SU-DHL-6 (cell line): ENCODE measurements around the gene TTC23.

Source experiments
- H2AFZ ChIP-seq: fragments of 200-600 bp; sonication (generic); 2 replicates; pipeline ENCODE4 v1.6.1; 2014; ENCODE audit warnings: low read depth, mild to moderate bottlenecking, moderate library complexity, mixed read lengths, antibody characterized with exemption, low read length; ENCODE audit not compliant: severe bottlenecking
- H3F3A ChIP-seq: fragments of 200-600 bp; shearing (Covaris generic); 2 replicates; pipeline ENCODE4 v1.6.0; 2016; ENCODE audit warnings: antibody characterized with exemption, mild to moderate bottlenecking; ENCODE audit not compliant: insufficient read depth
- H3K27ac ChIP-seq: fragments of 200-600 bp; sonication (generic); 2 replicates; pipeline ENCODE4 v1.5.1; 2016; ENCODE audit warnings: low read depth, mild to moderate bottlenecking, low read length, moderate library complexity, mixed read lengths
- H3K27me3 ChIP-seq: fragments of 200-600 bp; sonication (generic), shearing (Covaris generic); 2 replicates; pipeline ENCODE4 v1.6.0; 2014; ENCODE audit warnings: mild to moderate bottlenecking, low read length
- H3K36me3 ChIP-seq: fragments of 200-600 bp; sonication (generic); 2 replicates; pipeline ENCODE4 v1.6.1; 2014; ENCODE audit warnings: mild to moderate bottlenecking, low read length, mixed read lengths
- H3K4me2 ChIP-seq: fragments of 300-600, 200-600 bp; shearing (Covaris generic), sonication (generic); 2 replicates; pipeline ENCODE4 v1.6.0; 2014; ENCODE audit warnings: low read length, low read depth, mild to moderate bottlenecking; ENCODE audit not compliant: poor library complexity, severe bottlenecking
- H3K4me3 ChIP-seq: fragments of 200-600 bp; sonication (generic); 2 replicates; pipeline ENCODE4 v1.5.1; 2014; ENCODE audit warnings: antibody characterized with exemption, low read length, mild to moderate bottlenecking, mixed read lengths; ENCODE audit not compliant: insufficient read depth, poor library complexity, severe bottlenecking
- H3K79me2 ChIP-seq: fragments of 200-600 bp; sonication (generic); 2 replicates; pipeline ENCODE4 v1.6.1; 2014; ENCODE audit warnings: mild to moderate bottlenecking, low read length, moderate library complexity; ENCODE audit not compliant: insufficient read depth
- H3K9ac ChIP-seq: fragments of 200-600 bp; sonication (generic); 2 replicates; pipeline ENCODE4 v1.7.0; 2014; ENCODE audit warnings: mild to moderate bottlenecking, low read length
- H3K9me2 ChIP-seq: fragments of 200-600 bp; sonication (generic); replicated peaks from 2 replicates; pipeline ENCODE4 v1.6.1; 2014; ENCODE audit warnings: low read length; ENCODE audit not compliant: insufficient read depth
- H3K9me3 ChIP-seq: fragments of 200-600 bp; sonication (generic); 2 replicates; pipeline ENCODE4 v1.6.1; 2014; ENCODE audit warnings: low read length, mixed read lengths; ENCODE audit not compliant: insufficient read depth
- H4K20me1 ChIP-seq: fragments of 200-600 bp; sonication (generic); 2 replicates; pipeline ENCODE4 v1.6.1; 2014; ENCODE audit warnings: low read depth, mild to moderate bottlenecking, antibody characterized with exemption, low read length, moderate library complexity, mixed read lengths
- CTCF ChIP-seq: fragments of 200-600 bp; sonication (generic); IDR thresholded peaks from one replicate; pipeline ENCODE4 v1.5.1; 2017; ENCODE audit warnings: antibody characterized with exemption, mild to moderate bottlenecking, low read length, moderate library complexity; ENCODE audit not compliant: insufficient read depth, poor library complexity, severe bottlenecking
- EZH2phosphoT487 ChIP-seq: fragments of 200-600 bp; sonication (generic), shearing (Covaris generic); conservative IDR thresholded peaks from 2 replicates; pipeline ENCODE4 v1.6.1; 2018; ENCODE audit warnings: mild to moderate bottlenecking, antibody characterized with exemption, low read length, moderate library complexity, mixed read lengths

The TTC23 gene

GRCh38 chr15:99158626-99159412 lies 90.6 kb downstream of the TTC23 start:
- no peaks in the 10 kb centered on the region for H3K79me2 ChIP-seq
- H3K4me3 ChIP-seq: no peak overlapping the region
- H3F3A ChIP-seq: no peaks in the 10 kb centered on the region
- no peaks in the 10 kb centered on the region for H3K9me2 ChIP-seq
- H3K9me3 ChIP-seq: no peaks in the 10 kb centered on the region
- no peak overlapping the region for H3K27ac ChIP-seq
- no peaks in the 10 kb centered on the region for H3K27me3 ChIP-seq
- H3K36me3 ChIP-seq: no peaks in the 10 kb centered on the region
- H2AFZ ChIP-seq: no peak overlapping the region
- H3K9ac ChIP-seq: no peak overlapping the region
- H4K20me1 ChIP-seq: no peaks in the 10 kb centered on the region
- TF ChIP-seq CTCF (no peak), EZH2phosphoT487 (no peak)
- no peak overlapping the region for H3K4me2 ChIP-seq

- Histone ChIP-seq H3K79me2 (no peaks in the 10 kb centered on the region), H3K9me2 (no peaks in the 10 kb centered on the region), H4K20me1 (no peaks in the 10 kb centered on the region), H3K9me3 (no peaks in the 10 kb centered on the region), H2AFZ (no peak overlapping the region), H3K27me3 (no peaks in the 10 kb centered on the region), H3K4me3 (no peak overlapping the region), H3F3A (no peaks in the 10 kb centered on the region), H3K4me2 (no peak overlapping the region), H3K27ac (no peak overlapping the region), H3K36me3 (no peaks in the 10 kb centered on the region), H3K9ac (no peak overlapping the region)
- TF ChIP-seq CTCF: no peak
- TF ChIP-seq EZH2phosphoT487: no peak
Measured at GRCh38 chr15:99157456-99157855, 91.9 kb downstream of the TTC23 start.

- Histone ChIP-seq H3F3A (no peaks in the 10 kb centered on the region), H3K4me2 (no peak overlapping the region), H3K4me3 (no peak overlapping the region), H3K9me3 (no peaks in the 10 kb centered on the region), H2AFZ (no peak overlapping the region), H3K27ac (no peak overlapping the region), H3K36me3 (no peaks in the 10 kb centered on the region), H4K20me1 (no peaks in the 10 kb centered on the region), H3K79me2 (no peaks in the 10 kb centered on the region), H3K9ac (no peak overlapping the region), H3K27me3 (no peaks in the 10 kb centered on the region), H3K9me2 (no peaks in the 10 kb centered on the region)
- TF ChIP-seq EZH2phosphoT487 (no peak), CTCF (no peak)
Measured at GRCh38 chr15:99155961-99156443, 93.4 kb downstream of the TTC23 start.
